HL-60/S4 treated with retinoic acid at 250 ng/mL for 4 days and 3 days (cell line): Measurements from ENCODE around the gene NLRP6.
"Not testable (repeated sequence)": the region's sequence is repeated elsewhere in the genome, so short reads cannot be mapped to it uniquely, and the experiment has no call there.

Source experiments
- in situ Hi-C: fragments of 300-500 bp; cut with MboI; formaldehyde crosslinking; loops from 2 replicates; pipeline ENCODE4 v1.7.0; 2022; ENCODE audit warnings: low sequenced_read_pairs

NLRP6 gene

GRCh38 chr11:255816-256215 is 22.4 kb upstream of the NLRP6 start:
- in situ Hi-C loops = no loop called here

- in situ Hi-C loops = no loop called here
Observed at GRCh38 chr11:256952-257737, 21.1 kb upstream of the NLRP6 start.

- in situ Hi-C loops = no loop called here
Observed at GRCh38 chr11:257766-258493, 20.3 kb upstream of the NLRP6 start.

- in situ Hi-C loops = no loop called here
Observed at GRCh38 chr11:259413-259812, 18.8 kb upstream of the NLRP6 start.

GRCh38 chr11:261624-262023 is 16.6 kb upstream of the NLRP6 start:
- in situ Hi-C loops = no loop called here

GRCh38 chr11:266676-267439 is 11.3 kb upstream of the NLRP6 start:
- in situ Hi-C loops = no loop called here

- in situ Hi-C loops = no loop called here
Observed at GRCh38 chr11:267491-267994, 10.7 kb upstream of the NLRP6 start.

- in situ Hi-C loops = not testable (repeated sequence)
Observed at GRCh38 chr11:268716-269145, 9.5 kb upstream of the NLRP6 start.

GRCh38 chr11:269146-269890 is 8.9 kb upstream of the NLRP6 start:
- in situ Hi-C loops = no loop called here

- in situ Hi-C loops = no loop called here
Observed at GRCh38 chr11:270451-271318, 7.5 kb upstream of the NLRP6 start.

- in situ Hi-C loops = no loop called here
Observed at GRCh38 chr11:271319-271715, 6.9 kb upstream of the NLRP6 start.

- in situ Hi-C loops = no loop called here
Observed at GRCh38 chr11:272195-272930, 5.8 kb upstream of the NLRP6 start.

- in situ Hi-C loops = no loop called here
Observed at GRCh38 chr11:272931-273198, 5.3 kb upstream of the NLRP6 start.

- in situ Hi-C loops = no loop called here
Observed at GRCh38 chr11:276219-276618, 2.0 kb upstream of the NLRP6 start.

GRCh38 chr11:279040-279965 is 1.1 kb downstream of the NLRP6 start:
- in situ Hi-C loops = no loop called here

GRCh38 chr11:279966-280705 is 1.9 kb downstream of the NLRP6 start:
- in situ Hi-C loops = no loop called here

- in situ Hi-C loops = no loop called here
Observed at GRCh38 chr11:280706-281485, 2.7 kb downstream of the NLRP6 start.
